ENCODE results near the gene SH3BP5. TPM values are rescaled to one million over a fixed set of nuclear protein-coding genes. Genes with fewer than 3 reads are reported as not detected.

The SH3BP5 gene
- polyA plus RNA-seq, 1 of the 3 experiments (the other 2 are of a cell fraction) = 29.5 TPM

GRCh38 chr3:15268033-15268631, 64.3 kb downstream of the SH3BP5 start:
- H3K9me2 ChIP-seq = no peaks in the 10 kb centered on the region
- no peaks in the 10 kb centered on the region for H3K9me3 ChIP-seq
- H3K4me3 ChIP-seq (ENCODE audit: low read depth in 2 of 2, low read length in 1 of 2) = peak overlapping the region in 1 of 2 experiments; percentile 21; a peak in 1 of 4 replicates
- H3K27ac ChIP-seq (ENCODE audit: low read depth in 2 of 2, low read length in 1 of 2) = no peak overlapping the region; a peak in 1 of 4 replicates
- no peaks in the 10 kb centered on the region for H3K27me3 ChIP-seq (ENCODE audit: insufficient read depth)
- peaks cover 11% of the 10 kb centered on the region for H3F3A ChIP-seq (replicated peaks; ENCODE audit: insufficient read depth)
- DNase-seq = peak; percentile 86
- CTCF ChIA-PET = interaction anchor here (0.6 to 8.0 kb wide), 70 partner anchors 8 to 544 kb away, joined by 3 to 85 read pairs (median 6); partner anchors contain the start of gene SH3BP5
- H3K4me1 ChIP-seq (ENCODE audit: control insufficient read depth in 1 of 2, insufficient read depth in 2 of 2, low read depth in 1 of 2, low read length in 1 of 2) = peaks cover 0 to 20% of the 10 kb centered on the region in 2 experiments; a peak in 3 of 4 replicates
- no peaks in the 10 kb centered on the region for H4K20me1 ChIP-seq (ENCODE audit: insufficient read depth)
- no peak overlapping the region for H3K4me2 ChIP-seq
- POLR2A ChIA-PET = no interaction called here
- H2AFZ ChIP-seq (ENCODE audit: low read depth) = no peak overlapping the region
- H3K79me2 ChIP-seq (ENCODE audit: insufficient read depth) = no peaks in the 10 kb centered on the region
- 42% methylated on average over 15 of the region's 15 CpGs for WGBS (ENCODE audit: low lambda C conversion rate)
- H3K9ac ChIP-seq = no peak overlapping the region
- no peaks in the 10 kb centered on the region for H3K36me3 ChIP-seq (replicated peaks in 1 of 2; ENCODE audit: control insufficient read depth in 1 of 2, insufficient read depth in 2 of 2, low read length in 1 of 2)
- TF ChIP-seq YY1 (IDR thresholded peaks at IDR 0.05; ENCODE audit: low read depth) (no peak), IRF3 (IDR thresholded peaks at IDR 0.05; ENCODE audit: low read depth, low read length) (no peak), NFIC (IDR thresholded peaks at IDR 0.05; ENCODE audit: borderline replicate concordance) (no peak), SMC3 (IDR thresholded peaks at IDR 0.05; ENCODE audit: low read depth, low read length) (peak; percentile 99), TCF12 (IDR thresholded peaks at IDR 0.05) (no peak), CHD2 (IDR thresholded peaks at IDR 0.05; ENCODE audit: low read length, partially characterized antibody) (no peak), EZH2phosphoT487 (IDR thresholded peaks at IDR 0.05; ENCODE audit: borderline replicate concordance, low read depth) (no peak), SIN3A (IDR thresholded peaks at IDR 0.05; ENCODE audit: borderline replicate concordance, low read depth, low read length) (no peak), JUND (IDR thresholded peaks at IDR 0.05) (no peak), RXRA (IDR thresholded peaks at IDR 0.05; ENCODE audit: borderline replicate concordance, low read depth) (no peak), FOXJ3 (CRISPR knock-in tag; IDR thresholded peaks at IDR 0.05) (no peak), EP300 (IDR thresholded peaks at IDR 0.05; ENCODE audit: borderline replicate concordance in 1 of 2, low read depth in 1 of 2, low read length in 1 of 2) (no peak), USF2 (IDR thresholded peaks at IDR 0.05; ENCODE audit: borderline replicate concordance, low read depth, low read length) (no peak), REST (IDR thresholded peaks at IDR 0.05; ENCODE audit: low read depth, low read length) (no peak), PBX3 (IDR thresholded peaks at IDR 0.05) (no peak), RCOR1 (IDR thresholded peaks at IDR 0.05; ENCODE audit: low read length) (no peak), TAF1 (IDR thresholded peaks at IDR 0.05; ENCODE audit: borderline replicate concordance, low read depth, low read length) (no peak), FOSL2 (IDR thresholded peaks at IDR 0.05; ENCODE audit: borderline replicate concordance, low read depth) (no peak), NRF1 (IDR thresholded peaks at IDR 0.05; ENCODE audit: low read depth, low read length) (0 out of 2 replicates have a peak, but pooled peaks have one; percentile 9), ELF1 (IDR thresholded peaks at IDR 0.05) (no peak), FOXM1 (IDR thresholded peaks at IDR 0.05; ENCODE audit: low read depth) (no peak)
- TF ChIP-seq, protein P1, sequence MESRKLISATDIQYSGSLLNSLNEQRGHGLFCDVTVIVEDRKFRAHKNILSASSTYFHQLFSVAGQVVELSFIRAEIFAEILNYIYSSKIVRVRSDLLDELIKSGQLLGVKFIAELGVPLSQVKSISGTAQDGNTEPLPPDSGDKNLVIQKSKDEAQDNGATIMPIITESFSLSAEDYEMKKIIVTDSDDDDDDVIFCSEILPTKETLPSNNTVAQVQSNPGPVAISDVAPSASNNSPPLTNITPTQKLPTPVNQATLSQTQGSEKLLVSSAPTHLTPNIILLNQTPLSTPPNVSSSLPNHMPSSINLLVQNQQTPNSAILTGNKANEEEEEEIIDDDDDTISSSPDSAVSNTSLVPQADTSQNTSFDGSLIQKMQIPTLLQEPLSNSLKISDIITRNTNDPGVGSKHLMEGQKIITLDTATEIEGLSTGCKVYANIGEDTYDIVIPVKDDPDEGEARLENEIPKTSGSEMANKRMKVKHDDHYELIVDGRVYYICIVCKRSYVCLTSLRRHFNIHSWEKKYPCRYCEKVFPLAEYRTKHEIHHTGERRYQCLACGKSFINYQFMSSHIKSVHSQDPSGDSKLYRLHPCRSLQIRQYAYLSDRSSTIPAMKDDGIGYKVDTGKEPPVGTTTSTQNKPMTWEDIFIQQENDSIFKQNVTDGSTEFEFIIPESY (IDR thresholded peaks at IDR 0.05; ENCODE audit: borderline replicate concordance, low read depth) = no peak
- TF ChIP-seq, protein P2, sequence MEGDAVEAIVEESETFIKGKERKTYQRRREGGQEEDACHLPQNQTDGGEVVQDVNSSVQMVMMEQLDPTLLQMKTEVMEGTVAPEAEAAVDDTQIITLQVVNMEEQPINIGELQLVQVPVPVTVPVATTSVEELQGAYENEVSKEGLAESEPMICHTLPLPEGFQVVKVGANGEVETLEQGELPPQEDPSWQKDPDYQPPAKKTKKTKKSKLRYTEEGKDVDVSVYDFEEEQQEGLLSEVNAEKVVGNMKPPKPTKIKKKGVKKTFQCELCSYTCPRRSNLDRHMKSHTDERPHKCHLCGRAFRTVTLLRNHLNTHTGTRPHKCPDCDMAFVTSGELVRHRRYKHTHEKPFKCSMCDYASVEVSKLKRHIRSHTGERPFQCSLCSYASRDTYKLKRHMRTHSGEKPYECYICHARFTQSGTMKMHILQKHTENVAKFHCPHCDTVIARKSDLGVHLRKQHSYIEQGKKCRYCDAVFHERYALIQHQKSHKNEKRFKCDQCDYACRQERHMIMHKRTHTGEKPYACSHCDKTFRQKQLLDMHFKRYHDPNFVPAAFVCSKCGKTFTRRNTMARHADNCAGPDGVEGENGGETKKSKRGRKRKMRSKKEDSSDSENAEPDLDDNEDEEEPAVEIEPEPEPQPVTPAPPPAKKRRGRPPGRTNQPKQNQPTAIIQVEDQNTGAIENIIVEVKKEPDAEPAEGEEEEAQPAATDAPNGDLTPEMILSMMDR (IDR thresholded peaks at IDR 0.05) = peak; percentile 97
